NCI-H82 treated with DMSO at 0.1 percent for 48 hours (cell line): ENCODE data around the gene MYLK.

Source experiments
- DNase-seq: peaks from one replicate; lab custom pipeline; 2025; ENCODE audit not compliant: unreplicated experiment; lab: John Stamatoyannopoulos, UW

The MYLK gene

DNA sequence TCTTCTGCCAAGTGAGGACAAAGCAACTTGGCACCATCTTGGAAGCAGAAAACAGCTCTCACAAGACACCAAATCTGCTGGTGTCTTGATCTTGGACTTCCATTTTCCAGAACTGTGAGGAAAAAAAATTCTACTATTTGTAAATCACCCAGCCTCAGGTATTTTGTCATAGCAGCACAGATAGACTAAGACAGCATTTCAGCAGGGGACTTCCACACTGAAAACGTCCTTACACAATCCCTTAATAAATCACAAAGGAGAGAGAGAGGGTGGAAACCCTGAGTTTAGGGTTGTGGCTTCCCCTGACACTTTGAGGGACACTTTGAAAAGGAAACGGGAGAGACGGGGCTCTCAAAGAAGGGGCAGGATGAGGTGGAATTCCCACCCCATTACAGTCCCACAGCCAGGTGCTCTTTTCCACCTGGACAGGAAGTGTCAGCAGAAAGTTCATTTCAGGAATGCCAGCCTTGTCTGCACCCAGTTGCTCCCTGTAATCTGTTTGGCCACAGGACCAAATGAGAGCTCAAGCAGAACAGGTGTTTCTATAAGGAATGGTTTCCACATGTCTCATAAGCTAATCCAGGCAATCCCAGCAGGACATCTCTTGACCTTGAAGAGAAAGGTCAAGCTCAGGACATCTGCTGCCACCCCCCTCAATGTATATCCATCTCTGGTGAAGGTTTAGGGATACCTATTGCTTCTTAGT is 51.3 kb downstream of the MYLK start:
- DNase-seq: no peak

DNA sequence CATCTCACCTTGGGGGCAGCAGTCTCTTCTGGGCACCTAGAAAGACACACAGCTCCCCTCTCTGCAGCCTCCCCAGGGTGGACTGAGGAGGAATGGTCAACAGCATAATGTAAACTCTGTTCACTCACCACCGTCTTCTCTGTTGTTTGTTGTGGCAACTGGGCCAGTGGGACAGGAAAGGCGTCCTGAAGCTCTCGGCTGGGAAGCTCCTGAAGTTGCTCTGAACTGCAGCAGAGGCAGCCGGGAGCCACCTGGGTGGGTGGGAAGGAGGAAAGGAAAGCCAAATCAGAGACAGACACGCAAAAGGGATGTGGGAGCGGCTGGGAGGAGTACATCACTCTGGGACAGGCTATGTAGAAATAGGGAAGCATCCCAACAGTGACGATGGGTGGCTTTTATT is 52.7 kb downstream of the MYLK start:
- no peak for DNase-seq

DNA sequence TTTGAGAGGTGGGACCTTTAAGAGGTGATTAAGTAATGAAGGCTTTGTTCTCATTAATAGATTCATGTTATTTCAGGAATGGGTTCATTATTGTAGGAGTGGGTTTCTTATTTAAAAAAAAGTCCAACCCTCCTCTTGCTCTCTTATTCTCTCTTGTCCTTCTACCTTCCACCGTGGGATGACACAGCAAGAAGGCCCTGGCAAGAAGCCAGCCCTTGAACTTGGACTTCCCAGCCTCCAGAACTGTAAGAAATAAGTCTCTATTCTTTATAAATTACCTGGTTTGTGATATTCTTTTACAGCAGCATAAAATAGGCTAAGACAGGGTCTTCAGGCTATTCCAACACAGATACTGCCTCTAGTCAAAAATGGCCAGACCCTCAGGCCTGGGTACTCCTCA is 62.2 kb downstream of the MYLK start:
- DNase-seq: no peak

DNA sequence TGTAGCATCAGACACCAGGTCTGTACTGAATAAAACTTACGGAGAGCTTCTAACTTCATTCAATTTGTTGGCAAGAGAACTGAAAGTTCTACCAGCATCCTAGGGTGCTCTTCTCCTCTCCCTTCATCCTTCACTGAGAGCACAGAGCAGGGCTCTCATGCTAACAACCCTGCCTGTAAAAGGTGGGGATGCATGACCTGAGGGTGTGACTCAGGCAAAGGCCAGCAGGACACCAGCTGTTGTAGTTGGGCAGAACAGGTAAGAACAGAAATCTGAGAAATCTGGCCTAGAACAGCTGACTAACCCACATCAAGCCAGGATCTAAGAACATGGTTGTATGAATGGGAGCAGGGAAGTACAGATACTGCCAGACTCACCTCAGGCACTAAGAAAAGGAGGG is 64.2 kb downstream of the MYLK start:
- no peak for DNase-seq

DNA sequence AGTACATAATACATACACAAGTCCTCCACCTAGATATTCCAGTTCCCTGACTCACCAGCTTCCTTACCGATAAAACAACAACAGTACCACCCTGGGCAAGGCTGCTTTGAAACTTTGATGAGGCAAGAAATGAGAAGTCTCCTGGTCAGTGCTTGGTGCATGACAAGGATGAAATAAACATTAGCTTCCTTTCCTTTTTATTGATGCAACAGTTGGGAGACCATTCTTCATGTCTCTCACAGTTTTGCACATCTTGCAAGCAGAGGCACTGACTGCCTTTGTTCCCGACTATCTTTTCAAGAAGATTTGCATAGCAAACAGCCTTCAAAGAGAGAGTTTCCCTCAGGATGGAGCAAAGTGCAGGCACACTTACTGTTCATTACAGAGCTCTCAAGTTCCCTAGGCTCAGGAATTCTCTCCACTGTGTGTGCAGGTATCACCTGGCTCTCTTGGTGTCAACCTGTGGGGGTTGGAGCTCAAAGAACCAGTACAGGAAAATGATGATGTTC is 65.2 kb downstream of the MYLK start:
- DNase-seq: no peak

DNA sequence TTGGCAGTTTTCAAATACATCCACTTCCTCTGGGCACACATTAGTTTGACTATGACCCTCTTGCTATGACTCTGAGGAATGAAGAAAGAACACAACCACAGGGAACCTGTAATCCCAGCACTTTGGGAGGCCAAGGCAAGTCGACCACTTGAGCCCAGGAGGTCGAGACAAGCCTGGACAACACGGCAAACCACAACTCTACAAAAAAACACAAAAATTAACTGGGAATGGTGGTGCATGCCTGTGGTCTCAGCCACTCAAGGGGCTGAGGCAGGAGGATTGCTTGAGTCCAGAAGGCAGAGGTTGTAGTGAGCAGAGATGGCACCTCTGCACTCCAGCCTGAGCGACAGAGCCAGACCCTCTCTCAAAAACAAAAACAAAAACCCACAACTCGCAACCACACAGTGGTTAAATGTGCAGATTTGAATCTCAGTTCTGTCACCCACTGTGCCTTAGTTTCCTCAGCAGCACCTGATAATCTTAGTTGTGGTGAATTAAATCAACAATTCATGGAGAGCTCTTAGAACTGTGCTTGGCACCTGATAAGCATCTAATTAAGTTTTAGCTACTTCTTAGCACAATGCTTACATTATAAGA is 65.7 kb downstream of the MYLK start:
- no peak for DNase-seq

DNA sequence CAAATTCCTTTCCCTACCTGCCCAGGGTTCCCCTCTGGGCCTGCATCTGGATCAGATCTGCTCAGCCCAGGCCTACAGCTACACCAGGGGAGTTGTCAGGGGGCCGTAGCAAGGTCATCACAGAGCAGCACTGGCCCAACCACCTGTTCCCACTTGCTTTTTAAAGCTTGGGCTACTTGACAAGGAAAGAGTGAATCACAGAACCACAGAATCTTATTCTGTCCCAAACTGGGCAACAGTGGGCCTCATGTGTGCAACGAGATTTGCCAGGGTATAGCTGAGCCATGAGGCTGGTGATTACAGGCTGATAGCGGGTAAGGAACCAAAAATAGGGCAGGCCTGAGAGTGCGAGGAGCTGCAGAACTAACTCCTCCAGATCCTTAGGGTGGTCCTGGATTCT is 66.7 kb downstream of the MYLK start:
- no peak for DNase-seq

DNA sequence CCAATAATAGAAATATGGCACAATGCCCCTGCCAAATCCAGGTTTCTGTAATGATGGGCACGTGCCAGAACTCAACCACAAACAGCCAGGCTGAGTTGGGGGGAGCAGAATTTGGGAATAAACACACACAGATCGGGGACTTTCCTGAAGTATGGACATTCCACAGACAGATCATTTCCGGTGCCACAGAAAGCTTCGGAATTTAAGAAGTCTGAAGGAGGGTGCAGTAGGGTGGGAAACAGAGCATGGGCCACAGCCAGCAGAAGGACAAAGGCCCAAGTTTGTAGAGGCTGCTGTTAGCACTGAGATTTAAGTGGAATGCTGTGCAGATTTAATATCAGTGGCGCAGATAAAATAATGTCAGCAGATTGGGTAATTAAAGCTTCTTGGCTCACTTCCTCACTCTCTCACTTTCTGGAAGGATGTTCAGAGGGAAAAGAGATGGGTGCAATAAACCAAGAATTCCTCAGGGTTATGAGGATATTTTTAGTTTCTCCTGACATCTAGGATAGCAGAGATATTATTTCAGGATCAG is 67.4 kb downstream of the MYLK start:
- DNase-seq: no peak

DNA sequence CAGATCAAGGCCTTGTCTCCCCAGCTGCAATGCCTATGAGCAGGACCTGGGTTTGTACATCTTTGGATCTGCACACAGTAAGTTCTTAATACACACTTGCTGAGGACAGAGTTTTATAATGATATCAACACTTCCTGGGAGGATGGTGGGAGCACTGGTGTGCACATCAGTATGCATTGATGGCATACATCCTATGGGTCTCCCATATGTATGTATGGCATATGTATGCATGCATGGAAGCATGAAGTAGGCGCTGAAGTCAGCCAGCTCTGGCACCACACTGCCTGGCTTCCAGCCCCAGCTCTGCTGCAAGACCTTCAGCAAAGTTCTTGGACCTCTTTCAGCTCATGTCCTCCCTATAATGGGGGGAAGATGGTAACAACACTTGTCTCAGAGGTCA is 68.2 kb downstream of the MYLK start:
- DNase-seq: no peak

DNA sequence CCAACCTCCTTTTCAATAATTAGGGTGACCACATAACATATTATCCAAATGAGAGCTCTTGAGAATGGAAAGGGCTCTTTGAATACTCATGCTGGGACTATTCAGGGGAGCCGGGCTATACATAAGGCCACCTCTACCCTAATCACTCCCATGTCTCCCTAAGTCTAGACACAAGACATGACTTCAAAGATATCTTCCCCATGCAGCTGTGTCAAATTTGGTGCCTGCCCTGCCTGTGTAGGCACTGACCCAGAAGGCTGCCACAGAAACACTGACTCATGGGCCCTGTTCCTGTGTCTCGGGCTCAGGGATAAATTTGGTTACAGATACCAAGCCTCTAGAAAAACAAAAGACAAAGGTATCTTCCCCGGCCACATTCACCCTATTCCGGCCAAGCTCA is 70.3 kb downstream of the MYLK start:
- DNase-seq: no peak

DNA sequence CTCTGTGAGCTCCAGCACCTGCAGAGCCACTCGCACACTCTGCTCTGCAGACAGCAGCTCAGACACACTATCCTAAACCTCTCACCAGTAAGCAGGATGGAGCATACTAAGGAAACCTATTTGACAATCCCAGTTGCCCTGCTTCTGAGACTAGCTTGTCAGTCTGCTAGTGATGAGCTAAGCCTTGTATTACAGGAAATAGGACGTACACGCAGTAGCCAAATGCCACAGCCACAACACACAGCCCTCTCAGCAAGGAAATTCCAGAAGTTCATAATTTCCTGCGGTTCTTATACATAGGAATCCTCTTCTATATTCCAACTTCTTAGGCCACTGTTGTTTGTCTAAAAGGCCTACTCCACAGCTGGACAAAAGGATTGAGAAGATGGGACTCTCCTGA is 74.5 kb downstream of the MYLK start:
- DNase-seq: no peak

DNA sequence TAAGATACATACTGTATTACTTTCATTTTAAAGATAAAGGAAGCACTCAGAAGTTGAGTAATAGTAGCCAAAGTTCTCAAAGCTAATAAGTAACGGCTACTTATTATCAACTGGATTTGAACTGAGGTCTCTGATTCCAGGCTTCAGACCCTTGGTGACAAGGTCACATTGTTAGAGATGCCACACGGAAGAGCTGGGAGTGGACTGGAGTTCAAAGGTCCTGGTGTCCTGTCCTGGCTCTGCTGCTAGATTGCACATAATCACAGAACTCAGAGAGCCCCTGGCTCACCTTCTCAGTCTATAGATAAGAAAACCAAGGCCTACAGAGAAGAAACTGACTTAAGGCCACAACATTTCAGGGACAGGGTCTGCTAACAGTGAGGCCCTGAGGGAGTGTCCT is 75.3 kb downstream of the MYLK start:
- no peak for DNase-seq

DNA sequence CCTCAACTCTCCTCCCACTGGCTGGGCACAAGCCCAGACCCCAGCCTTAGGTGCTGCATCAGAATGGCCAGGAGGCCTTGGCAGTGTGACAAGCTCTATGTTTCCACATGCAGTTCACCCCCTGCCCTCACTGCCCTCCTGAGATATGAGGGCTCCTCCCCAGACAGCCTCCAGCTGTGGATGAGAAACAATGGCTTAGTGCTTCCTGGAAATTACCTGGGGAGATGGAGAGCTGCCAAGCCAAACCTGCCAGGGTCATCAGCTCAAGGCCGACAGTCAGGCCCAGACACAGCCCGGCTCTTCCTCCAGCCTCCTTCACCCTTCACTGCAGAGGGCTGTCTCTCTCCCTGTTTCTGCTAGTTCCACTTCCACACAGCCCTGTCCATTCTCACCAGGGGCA is 76.3 kb downstream of the MYLK start:
- no peak for DNase-seq

DNA sequence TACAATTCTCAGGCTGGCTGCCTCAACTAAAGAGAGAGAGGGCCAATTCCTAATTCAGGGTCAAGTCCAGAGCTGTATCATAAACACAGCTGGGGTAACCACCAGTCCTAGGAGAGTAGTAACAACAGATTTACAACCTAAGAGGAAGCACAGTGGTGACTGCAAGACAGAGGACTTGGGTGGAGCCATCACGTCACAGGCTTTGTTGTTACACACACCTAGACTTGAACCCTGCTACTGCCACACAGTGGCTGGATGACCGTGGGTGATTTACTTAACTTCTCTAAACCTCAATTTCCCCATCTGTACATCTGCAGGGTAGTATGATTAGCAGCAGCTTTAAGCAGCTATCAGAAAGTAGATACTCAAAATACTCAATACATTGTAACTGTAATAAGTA is 78.6 kb downstream of the MYLK start:
- DNase-seq: no peak

DNA sequence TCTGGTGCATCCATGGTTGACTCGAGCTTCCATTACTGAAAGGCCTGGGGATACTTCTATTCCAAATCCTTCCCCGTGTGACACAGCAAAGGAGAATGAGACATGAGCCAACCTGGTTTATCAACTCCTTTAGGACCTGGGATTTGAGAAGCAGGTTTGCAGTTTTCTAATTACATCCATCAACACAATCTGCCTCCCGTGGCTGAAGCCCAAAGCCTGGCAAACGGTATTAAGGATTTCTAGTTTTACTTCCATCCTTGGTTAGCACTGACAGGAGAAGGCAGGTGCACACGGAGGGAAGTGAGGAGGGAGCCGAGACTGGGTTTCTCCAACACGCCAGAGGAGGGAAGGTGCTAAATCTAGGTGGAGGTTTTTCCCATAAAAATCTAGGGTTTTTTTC is 79.0 kb downstream of the MYLK start:
- no peak for DNase-seq

DNA sequence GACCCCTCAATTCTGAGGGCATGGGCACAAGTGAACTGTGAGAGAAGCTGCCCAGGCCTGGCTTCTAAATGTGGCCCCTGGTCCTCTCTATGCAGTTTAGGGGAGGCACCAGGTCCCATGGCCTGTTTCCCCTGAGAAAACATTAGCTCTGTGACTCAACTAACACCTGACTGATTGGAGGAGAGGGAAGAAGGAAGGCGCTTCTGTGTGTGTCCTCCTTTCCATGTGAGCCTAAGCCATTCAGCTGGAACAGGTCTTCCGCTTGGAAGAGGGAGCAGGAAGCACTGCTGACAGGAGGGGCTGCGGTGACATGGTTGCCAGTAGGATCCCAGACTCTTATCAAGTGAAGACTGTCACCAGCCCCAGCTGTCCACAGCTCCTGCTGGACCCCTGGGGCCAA is 79.5 kb downstream of the MYLK start:
- no peak for DNase-seq

DNA sequence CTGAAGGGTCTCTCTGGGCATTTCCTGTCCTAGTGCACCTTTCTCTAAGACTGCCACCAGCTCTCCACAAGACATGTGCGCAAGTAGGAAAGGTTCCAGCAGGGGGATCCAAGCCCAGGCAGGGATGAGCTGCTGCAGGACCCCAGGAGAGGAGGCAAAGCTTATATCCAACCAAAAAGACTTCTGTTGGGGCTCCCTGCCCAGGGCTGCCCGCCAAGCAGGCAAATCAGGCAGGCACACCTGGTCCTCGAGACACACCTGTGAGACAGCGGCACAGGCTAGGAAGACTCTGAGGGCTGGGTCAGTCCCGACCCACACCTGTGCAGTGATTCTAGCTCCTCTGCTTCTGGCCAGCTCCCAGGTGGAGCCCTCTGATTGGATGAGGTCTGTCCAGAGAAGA is 80.6 kb downstream of the MYLK start:
- no peak for DNase-seq

DNA sequence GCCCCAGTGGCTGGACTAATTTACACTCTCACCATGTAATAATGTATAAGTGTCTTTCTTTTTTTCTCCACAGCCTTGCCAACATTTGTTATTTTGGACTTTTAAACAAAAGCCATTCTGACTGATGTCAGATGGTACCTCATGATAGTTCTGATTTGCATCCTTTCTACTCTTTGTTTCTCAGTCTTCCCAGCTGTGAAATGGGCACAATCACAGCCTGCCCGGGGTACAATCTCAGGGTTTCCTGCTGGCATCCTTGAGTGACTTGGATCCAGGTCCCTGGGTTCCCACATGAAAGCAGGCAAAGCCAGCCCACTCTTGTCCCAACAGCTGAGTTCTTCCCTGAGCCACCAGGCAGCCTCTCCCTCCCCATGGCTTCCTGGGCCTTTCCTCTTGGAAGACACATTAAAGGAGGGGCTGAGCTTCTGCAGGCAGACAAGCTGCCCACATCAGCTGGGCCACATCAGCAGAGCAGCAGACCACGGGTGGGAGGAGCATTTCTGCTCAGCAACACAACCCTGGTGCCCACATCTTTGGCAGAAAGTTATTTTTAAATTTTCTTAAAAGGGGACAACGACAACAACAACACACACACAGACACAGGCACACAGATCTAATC is 82.0 kb downstream of the MYLK start:
- DNase-seq: no peak

DNA sequence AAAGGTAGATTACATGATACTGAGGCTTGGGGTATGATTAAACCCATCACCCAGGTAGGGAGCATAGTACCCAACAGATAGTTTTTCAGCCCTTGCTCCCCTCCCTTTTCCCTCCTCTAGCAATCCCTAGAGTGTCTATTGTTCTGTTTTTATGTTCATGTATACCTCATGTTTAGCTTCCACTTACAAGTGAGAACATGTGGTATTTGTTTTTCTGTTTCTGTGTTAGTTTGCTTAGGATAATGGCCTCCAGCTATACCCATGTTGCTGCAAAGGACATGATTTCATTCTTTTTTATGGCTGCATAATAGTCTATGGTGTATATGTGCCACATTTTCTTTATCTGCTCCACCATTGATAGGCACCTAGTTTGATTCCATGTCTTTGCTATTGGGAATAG is 82.7 kb downstream of the MYLK start:
- DNase-seq: no peak

DNA sequence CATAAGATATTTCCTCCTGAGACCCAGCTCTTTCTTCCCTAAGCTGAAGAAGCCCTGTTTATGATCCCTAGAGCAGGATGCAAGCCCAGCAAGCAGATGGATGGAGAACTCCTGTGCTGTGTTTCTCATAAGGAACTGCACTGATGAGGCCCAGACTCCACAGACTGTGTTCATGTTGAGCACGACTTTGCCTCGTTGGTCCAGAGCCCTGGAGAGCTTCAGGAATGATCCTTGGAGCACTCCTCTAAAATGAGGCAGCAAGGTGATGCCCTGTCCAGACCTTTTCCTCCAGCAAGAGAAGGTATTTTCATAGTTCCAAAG is 83.8 kb downstream of the MYLK start:
- no peak for DNase-seq

DNA sequence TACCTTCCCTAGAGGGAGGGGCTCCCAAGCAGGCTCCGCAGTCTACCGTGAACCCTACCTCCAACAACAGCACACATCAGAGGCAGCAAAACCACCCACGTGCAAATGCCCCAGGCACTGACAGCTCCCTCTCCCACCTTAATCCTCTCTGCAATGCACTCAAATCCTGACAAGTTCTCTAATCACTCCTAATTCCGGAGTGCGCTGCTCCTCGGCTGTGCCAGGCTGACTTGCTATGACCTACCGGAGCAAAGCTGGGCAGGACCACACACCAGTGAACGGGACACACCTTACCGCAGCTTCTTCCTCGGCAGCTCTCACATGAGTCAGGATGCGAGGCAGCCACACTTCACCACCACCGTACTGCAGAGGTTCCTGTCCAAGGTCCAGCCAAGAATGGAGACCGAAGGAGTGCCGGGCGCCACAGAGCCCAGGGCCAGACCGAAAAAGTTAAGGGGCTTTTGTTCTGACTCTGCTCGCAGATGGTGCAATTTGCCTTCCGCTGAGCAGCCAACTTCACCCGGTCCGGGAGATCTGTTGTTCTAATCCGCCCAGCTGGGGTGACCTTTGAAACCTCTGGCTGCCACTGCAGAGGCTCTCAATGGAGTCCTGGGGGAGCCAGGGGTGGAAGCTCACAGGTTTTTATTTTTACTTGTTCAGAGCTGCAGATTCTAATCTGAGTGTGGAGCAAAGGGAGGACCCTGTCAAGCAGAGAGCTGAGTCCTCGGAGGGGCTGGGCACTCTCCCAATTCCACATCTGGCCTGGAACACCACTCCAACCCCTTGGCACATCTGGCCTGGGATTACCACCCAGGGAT is 84.4 kb downstream of the MYLK start:
- peak; percentile 61 for DNase-seq

DNA sequence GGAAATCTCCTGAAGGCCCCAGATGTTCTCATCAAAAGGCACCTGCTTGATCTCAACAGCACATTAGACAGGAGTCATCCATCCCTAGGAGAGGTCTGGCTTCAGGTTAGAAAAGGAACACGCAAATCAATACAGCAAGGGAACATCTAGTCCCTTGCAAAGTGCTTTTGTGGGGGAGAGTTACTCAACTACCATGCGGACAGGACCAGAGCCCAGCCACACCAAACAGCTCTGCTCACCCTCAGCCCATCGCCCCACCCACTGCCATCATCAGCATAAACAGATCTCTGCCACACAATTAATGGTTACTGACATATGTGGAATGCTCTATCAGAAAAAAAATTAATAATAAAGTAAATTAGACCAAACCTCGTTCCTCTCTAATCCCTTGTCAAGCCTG is 85.6 kb downstream of the MYLK start:
- DNase-seq: no peak
